Tongue (tissue), 2 donors: ENCODE measurements around the gene FHIP1B. TPM values are rescaled to one million over a fixed set of nuclear protein-coding genes. Genes with fewer than 3 reads are reported as not detected.

Experiments used
- DNase-seq: peaks from one replicate; pipeline ENCODE4 v3.0.0-alpha.2; 2015
- total RNA-seq: library from RNA; depleted of rRNA; stranded (reverse); fragments of >200 nt; gene quantifications from one replicate; pipeline ENCODE4 v1.2.3, GENCODE V29; 2014

The FHIP1B gene
- total RNA-seq, 1 donor from 2014 or later, result 19.3 TPM

- no peak for DNase-seq
These were observed 4.5 kb upstream of the FHIP1B start, which contains the start of gene CNGA4 for GRCh38 chr11:6238902-6239301. Gene CNGA4 (plus strand): TSS chr11:6239089. CDS start chr11:6239207, 118 bp downstream.

GRCh38 chr11:6237761-6238302, 3.4 kb upstream of the FHIP1B start:
- no peak for DNase-seq

- DNase-seq, result no peak
These were observed 2.8 kb upstream of the FHIP1B start for GRCh38 chr11:6237266-6237665.

- no peak for DNase-seq
These were observed 451 bp downstream of the FHIP1B start for GRCh38 chr11:6233984-6234386.

GRCh38 chr11:6232899-6233298, 1.5 kb downstream of the FHIP1B start:
- DNase-seq, result peak; percentile 9

GRCh38 chr11:6229911-6230310, 4.5 kb downstream of the FHIP1B start:
- no peak for DNase-seq

GRCh38 chr11:6228520-6228919, 5.9 kb downstream of the FHIP1B start:
- no peak for DNase-seq

GRCh38 chr11:6225896-6226295, 8.5 kb downstream of the FHIP1B start:
- DNase-seq, result no peak

GRCh38 chr11:6225024-6225423, 9.4 kb downstream of the FHIP1B start:
- no peak for DNase-seq

- DNase-seq, result no peak
These were observed 10.0 kb downstream of the FHIP1B start for GRCh38 chr11:6224421-6224820.

GRCh38 chr11:6223854-6224253, 10.6 kb downstream of the FHIP1B start:
- DNase-seq, result no peak

- no peak for DNase-seq
These were observed 15.1 kb downstream of the FHIP1B start for GRCh38 chr11:6219359-6219758.

- no peak for DNase-seq
These were observed 16.7 kb downstream of the FHIP1B start for GRCh38 chr11:6217722-6218121.

- no peak for DNase-seq
These were observed 17.9 kb downstream of the FHIP1B start for GRCh38 chr11:6216501-6216900.

- DNase-seq, result no peak
These were observed 19.9 kb downstream of the FHIP1B start for GRCh38 chr11:6214530-6214929.

- DNase-seq, result no peak
These were observed 24.0 kb downstream of the FHIP1B start for GRCh38 chr11:6210274-6210955.

- DNase-seq, result no peak
These were observed 24.6 kb downstream of the FHIP1B start for GRCh38 chr11:6209801-6210200.

GRCh38 chr11:6206456-6207180, 27.8 kb downstream of the FHIP1B start:
- no peak for DNase-seq

GRCh38 chr11:6205366-6205765, 29.1 kb downstream of the FHIP1B start, which contains the start of gene C11orf42:
Gene C11orf42 (plus strand): TSS chr11:6205557. CDS start chr11:6205616, 59 bp downstream.
- no peak for DNase-seq

- no peak for DNase-seq
These were observed 29.7 kb downstream of the FHIP1B start for GRCh38 chr11:6204706-6205105.

GRCh38 chr11:6203327-6203726, 31.1 kb downstream of the FHIP1B start:
- DNase-seq, result no peak

- no peak for DNase-seq
These were observed 32.4 kb downstream of the FHIP1B start for GRCh38 chr11:6202041-6202440.

- DNase-seq, result no peak
These were observed 33.0 kb downstream of the FHIP1B start for GRCh38 chr11:6201481-6201880.
